ENCODE results near the gene SH2D6.
"Not testable (repeated sequence)": the region's sequence is repeated elsewhere in the genome, so short reads cannot be mapped to it uniquely, and the experiment has no call there.

Gene SH2D6

GRCh38 chr2:85470850-85471800 lies 52.6 kb downstream of the SH2D6 start:
- no peak for DNase-seq (ENCODE audit: low read depth)

- DNase-seq (ENCODE audit: low read depth), result no peak
These were observed 53.7 kb downstream of the SH2D6 start for GRCh38 chr2:85472261-85472660.

GRCh38 chr2:85475799-85476490 lies 57.4 kb downstream of the SH2D6 start:
- DNase-seq (ENCODE audit: low read depth), result no peak

- DNase-seq (ENCODE audit: low read depth), result no peak
These were observed 58.1 kb downstream of the SH2D6 start for GRCh38 chr2:85476624-85477023.

GRCh38 chr2:85477884-85478283 lies 59.4 kb downstream of the SH2D6 start:
- no peak for DNase-seq (ENCODE audit: low read depth)

GRCh38 chr2:85481818-85482777 lies 63.6 kb downstream of the SH2D6 start:
- DNase-seq (ENCODE audit: low read depth), result no peak

- DNase-seq (ENCODE audit: low read depth), result not testable (repeated sequence)
These were observed 66.1 kb downstream of the SH2D6 start for GRCh38 chr2:85484615-85485014.

- DNase-seq (ENCODE audit: low read depth), result no peak
These were observed 67.3 kb downstream of the SH2D6 start for GRCh38 chr2:85485815-85486214.
